KMS-11 (cell line): ENCODE data around the gene STAG1.
"Not testable (repeated sequence)": the region's sequence is repeated elsewhere in the genome, so short reads cannot be mapped to it uniquely, and the experiment has no call there.

Experiments
- H2AFZ ChIP-seq: fragments of 200-600 bp; sonication (generic); 2 replicates; pipeline ENCODE4 v1.6.1; 2016; ENCODE audit warnings: antibody characterized with exemption, mixed run types, low read depth
- H3K27ac ChIP-seq: fragments of 200-600 bp; sonication (generic); 2 replicates; pipeline ENCODE4 v1.6.1; 2016; ENCODE audit warnings: mild to moderate bottlenecking, mixed run types
- H3K27me3 ChIP-seq: fragments of 200-600 bp; sonication (generic); 2 replicates; pipeline ENCODE4 v1.6.1; 2017; ENCODE audit warnings: mild to moderate bottlenecking, low read depth, mixed run types, moderate library complexity; ENCODE audit not compliant: insufficient read depth
- H3K36me3 ChIP-seq: fragments of 200-600 bp; sonication (generic); 2 replicates; pipeline ENCODE4 v1.6.1; 2017; ENCODE audit warnings: mild to moderate bottlenecking, mixed run types; ENCODE audit not compliant: insufficient read depth
- H3K4me1 ChIP-seq: fragments of 200-600 bp; sonication (generic); 2 replicates; pipeline ENCODE4 v1.6.1; 2016; ENCODE audit warnings: mild to moderate bottlenecking, low read depth, mixed run types; ENCODE audit not compliant: poor library complexity, severe bottlenecking
- H3K4me2 ChIP-seq: fragments of 200-600 bp; sonication (generic); 2 replicates; pipeline ENCODE4 v1.7.0; 2016; ENCODE audit warnings: mild to moderate bottlenecking, mixed run types
- H3K4me3 ChIP-seq: fragments of 200-600 bp; sonication (generic); IDR thresholded peaks from 2 replicates; pipeline ENCODE4 v1.6.1; 2017; ENCODE audit warnings: low read depth, low read length, mixed read lengths; ENCODE audit not compliant: insufficient read depth
- H3K79me2 ChIP-seq: fragments of 200-600 bp; sonication (generic); 2 replicates; pipeline ENCODE4 v1.6.1; 2016; ENCODE audit warnings: low read depth, mixed run types; ENCODE audit not compliant: insufficient read depth
- H3K9ac ChIP-seq: fragments of 200-600 bp; sonication (generic); 2 replicates; pipeline ENCODE4 v1.6.1; 2016; ENCODE audit warnings: mild to moderate bottlenecking, mixed run types
- H4K20me1 ChIP-seq: fragments of 200-600 bp; sonication (generic); 2 replicates; pipeline ENCODE4 v1.6.1; 2016; ENCODE audit warnings: mild to moderate bottlenecking, mixed run types; ENCODE audit not compliant: insufficient read depth
- TF ChIP-seq, protein P1 (sequence below): fragments of 200-600 bp; sonication (generic); conservative IDR thresholded peaks from 2 replicates; pipeline ENCODE4 v1.6.1; 2017; ENCODE audit warnings: low read depth, mild to moderate bottlenecking, antibody characterized with exemption, low read length, moderate library complexity, mixed read lengths

Gene STAG1

DNA sequence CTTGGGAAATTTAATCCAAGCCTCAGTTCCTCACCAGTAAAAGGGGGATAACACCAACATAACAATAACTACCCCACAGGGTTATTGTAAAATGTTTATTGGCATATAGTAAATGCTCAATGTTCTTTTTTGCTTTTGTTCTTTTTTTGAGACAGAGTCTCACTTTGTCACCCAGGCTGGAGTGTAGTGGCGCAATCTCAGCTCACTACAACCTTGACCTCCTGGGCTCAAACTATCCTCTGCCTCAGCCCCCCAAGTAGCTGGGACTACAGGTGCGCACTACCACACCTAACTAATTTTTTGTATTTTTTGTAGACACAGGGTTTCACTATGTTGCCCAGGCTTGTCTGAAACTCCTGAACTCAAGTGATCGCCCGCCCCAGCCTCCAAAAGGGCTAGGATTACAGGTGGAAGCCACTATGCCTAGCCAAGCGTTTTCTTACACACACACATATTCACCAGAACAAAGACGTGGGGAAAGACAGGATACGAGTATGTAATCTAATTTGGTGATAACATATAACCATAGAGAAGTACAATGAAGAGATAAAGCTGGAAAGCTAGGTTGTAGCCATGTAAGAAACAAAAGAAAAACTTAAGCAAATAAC is 11.7 kb downstream of the STAG1 start:
- Histone ChIP-seq H4K20me1 (peaks cover 44% of the 10 kb centered on the region), H3K4me2 (no peak overlapping the region)

DNA sequence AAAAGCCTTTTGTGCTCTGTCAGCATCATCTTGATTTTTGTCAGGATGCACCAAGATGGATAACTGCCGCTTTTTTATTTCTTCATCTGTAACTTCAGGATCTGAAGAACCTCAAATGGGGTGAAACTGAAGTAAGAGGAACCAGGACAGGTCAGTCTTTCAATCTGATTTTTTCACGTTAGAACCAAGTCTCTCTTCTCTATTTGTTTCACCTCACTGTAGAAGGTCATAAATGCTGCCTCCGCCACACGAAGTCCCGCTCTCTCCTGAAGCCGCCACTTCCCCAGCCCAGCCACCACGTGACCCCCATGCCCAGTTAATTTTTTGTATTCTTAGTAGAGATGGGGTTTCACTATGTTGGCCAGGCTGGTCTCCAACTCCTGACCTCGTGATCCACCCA is 15.2 kb downstream of the STAG1 start:
- H3K27me3 ChIP-seq = not testable (repeated sequence)

More for the DNA sequence above, 11.7 kb downstream of the STAG1 start:
- H3K27me3 ChIP-seq = no peaks in the 10 kb centered on the region
- H3K79me2 ChIP-seq = peaks cover 100% of the 10 kb centered on the region
- H3K36me3 ChIP-seq = no peaks in the 10 kb centered on the region
- no peak overlapping the region for H3K9ac ChIP-seq
- H2AFZ ChIP-seq = no peak overlapping the region
- TF ChIP-seq, protein P1, sequence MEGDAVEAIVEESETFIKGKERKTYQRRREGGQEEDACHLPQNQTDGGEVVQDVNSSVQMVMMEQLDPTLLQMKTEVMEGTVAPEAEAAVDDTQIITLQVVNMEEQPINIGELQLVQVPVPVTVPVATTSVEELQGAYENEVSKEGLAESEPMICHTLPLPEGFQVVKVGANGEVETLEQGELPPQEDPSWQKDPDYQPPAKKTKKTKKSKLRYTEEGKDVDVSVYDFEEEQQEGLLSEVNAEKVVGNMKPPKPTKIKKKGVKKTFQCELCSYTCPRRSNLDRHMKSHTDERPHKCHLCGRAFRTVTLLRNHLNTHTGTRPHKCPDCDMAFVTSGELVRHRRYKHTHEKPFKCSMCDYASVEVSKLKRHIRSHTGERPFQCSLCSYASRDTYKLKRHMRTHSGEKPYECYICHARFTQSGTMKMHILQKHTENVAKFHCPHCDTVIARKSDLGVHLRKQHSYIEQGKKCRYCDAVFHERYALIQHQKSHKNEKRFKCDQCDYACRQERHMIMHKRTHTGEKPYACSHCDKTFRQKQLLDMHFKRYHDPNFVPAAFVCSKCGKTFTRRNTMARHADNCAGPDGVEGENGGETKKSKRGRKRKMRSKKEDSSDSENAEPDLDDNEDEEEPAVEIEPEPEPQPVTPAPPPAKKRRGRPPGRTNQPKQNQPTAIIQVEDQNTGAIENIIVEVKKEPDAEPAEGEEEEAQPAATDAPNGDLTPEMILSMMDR = no peak
- H3K4me1 ChIP-seq = peaks cover 41% of the 10 kb centered on the region
- no peak overlapping the region for H3K4me3 ChIP-seq
- H3K27ac ChIP-seq = no peak overlapping the region

DNA sequence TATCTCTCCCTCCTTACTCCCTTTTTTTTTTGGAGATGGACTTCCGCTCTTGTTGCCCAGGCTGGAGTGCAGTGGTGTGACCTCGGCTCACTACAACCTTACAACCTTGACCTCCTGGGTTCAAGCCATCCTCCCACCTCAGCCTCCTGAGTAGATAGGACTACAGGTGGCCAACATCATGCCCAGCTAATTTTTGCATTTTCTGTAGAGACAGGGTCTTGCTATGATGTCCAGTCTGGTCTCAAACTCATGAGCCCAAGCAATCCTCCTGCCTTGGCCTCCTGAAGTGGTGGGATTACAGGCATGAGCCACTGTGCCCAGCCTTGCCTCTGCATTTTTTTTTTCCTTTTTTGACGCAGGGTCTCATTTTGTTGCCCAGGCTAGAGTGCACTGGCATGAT is 17.1 kb downstream of the STAG1 start:
- no peak overlapping the region for H3K27ac ChIP-seq
- peaks cover 45% of the 10 kb centered on the region for H4K20me1 ChIP-seq
- H3K36me3 ChIP-seq = no peaks in the 10 kb centered on the region
- TF ChIP-seq, protein P1 = no peak
- H3K4me3 ChIP-seq = no peak overlapping the region
- peaks cover 100% of the 10 kb centered on the region for H3K79me2 ChIP-seq
- H3K4me2 ChIP-seq = no peak overlapping the region
- H2AFZ ChIP-seq = no peak overlapping the region
- H3K4me1 ChIP-seq = peaks cover 34% of the 10 kb centered on the region
- H3K9ac ChIP-seq = no peak overlapping the region
- no peaks in the 10 kb centered on the region for H3K27me3 ChIP-seq

More for the DNA sequence above, 15.2 kb downstream of the STAG1 start:
- H3K4me3 ChIP-seq, H3K9ac ChIP-seq, H3K27ac ChIP-seq, H3K36me3 ChIP-seq, H3K4me2 ChIP-seq, H2AFZ ChIP-seq: not testable (repeated sequence)
- peaks cover 35% of the 10 kb centered on the region for H3K4me1 ChIP-seq
- peaks cover 38% of the 10 kb centered on the region for H4K20me1 ChIP-seq
- peaks cover 100% of the 10 kb centered on the region for H3K79me2 ChIP-seq

DNA sequence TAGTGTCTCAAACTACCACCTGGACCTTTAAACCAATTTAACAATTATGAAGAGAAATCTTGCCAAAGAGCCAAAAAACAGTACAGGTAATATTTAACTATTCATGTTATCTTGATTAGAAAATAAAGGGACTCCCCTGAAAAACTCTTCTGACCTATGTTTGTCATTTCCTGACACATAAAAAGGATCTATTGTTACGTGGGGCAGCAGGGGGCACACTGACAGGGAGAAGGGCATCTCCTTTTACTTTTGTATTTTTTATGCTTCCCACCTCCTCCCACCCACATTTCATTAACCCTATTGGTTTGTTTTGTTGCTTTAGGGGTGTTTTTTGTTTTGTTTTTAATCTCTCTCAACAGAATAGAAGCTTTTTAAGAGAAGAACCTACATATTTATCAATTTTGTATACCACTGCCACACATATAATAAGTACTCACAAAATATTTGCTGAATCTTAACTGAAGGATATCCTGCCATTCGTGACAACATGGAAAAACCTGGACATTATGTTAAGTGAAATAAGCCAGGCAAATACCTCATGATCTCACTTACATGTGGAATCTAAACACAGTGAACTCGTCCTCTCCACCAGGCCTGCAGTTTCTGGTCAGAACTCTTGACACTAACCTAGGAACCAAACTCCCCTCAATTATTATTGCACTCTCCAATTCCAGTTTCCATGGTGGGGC is 17.7 kb downstream of the STAG1 start:
- TF ChIP-seq, protein P1 = no peak; the same call in 1 of the 2 replicates
- no peak overlapping the region for H3K4me2 ChIP-seq
- H3K9ac ChIP-seq = no peak overlapping the region
- peaks cover 40% of the 10 kb centered on the region for H3K4me1 ChIP-seq
- no peaks in the 10 kb centered on the region for H3K36me3 ChIP-seq
- no peak overlapping the region for H2AFZ ChIP-seq
- H3K27me3 ChIP-seq = no peaks in the 10 kb centered on the region
- H3K79me2 ChIP-seq = peaks cover 100% of the 10 kb centered on the region
- no peak overlapping the region for H3K27ac ChIP-seq
- peaks cover 45% of the 10 kb centered on the region for H4K20me1 ChIP-seq
- no peak overlapping the region for H3K4me3 ChIP-seq

DNA sequence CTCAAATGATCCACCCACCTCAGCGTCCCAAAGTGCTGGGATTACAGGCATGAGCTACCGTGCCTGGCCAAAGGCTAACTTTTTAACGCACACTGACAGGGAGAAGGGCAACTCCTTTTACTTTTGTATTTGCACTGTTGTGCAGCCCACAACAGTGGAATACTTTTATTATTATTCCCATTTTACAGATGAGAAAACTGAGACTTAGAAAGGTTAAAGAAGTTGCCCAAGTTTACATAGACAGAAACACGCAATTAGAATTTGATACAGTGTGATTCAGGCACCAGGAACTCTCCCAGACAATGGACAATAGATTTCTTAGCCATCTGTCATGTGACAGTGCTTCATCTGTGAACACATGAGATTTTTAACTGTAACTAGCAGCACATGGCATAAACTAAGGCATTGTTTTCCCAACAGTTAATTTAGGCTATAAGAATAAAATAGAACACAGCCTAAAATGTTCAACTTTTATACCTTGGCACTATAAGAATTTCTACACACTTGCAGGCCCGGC is 18.8 kb downstream of the STAG1 start:
- no peak overlapping the region for H3K4me2 ChIP-seq
- H3K4me1 ChIP-seq = peaks cover 52% of the 10 kb centered on the region
- no peaks in the 10 kb centered on the region for H3K27me3 ChIP-seq
- TF ChIP-seq, protein P1 = no peak
- no peaks in the 10 kb centered on the region for H3K36me3 ChIP-seq
- H2AFZ ChIP-seq = no peak overlapping the region
- H3K27ac ChIP-seq = no peak overlapping the region
- peaks cover 53% of the 10 kb centered on the region for H4K20me1 ChIP-seq
- no peak overlapping the region for H3K9ac ChIP-seq
- H3K4me3 ChIP-seq = no peak overlapping the region
- H3K79me2 ChIP-seq = peaks cover 98% of the 10 kb centered on the region
